Measurements from ENCODE around the gene LRRC51.

DNA sequence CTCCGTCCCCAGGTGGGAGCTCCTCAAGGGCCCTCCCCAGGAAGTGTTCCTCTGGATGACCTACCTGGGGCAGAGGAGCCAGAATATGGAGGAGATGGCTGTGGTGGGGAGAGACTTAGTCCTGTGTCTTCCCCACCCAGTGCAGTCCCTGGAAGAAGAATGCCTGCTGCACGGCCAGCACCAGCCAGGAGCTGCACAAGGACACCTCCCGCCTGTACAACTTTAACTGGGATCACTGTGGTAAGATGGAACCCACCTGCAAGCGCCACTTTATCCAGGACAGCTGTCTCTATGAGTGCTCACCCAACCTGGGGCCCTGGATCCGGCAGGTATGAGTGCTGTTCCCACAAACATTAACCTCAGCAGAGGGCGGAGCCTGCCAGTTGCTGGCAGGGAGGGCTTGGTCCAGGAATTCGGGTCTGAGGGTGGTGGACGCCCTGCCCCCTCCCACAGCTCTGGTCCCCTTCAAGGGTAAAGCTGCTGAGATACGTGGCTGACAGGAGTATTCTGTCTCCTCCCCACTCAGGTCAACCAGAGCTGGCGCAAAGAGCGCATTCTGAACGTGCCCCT, 58.3 kb downstream of the LRRC51 start:
- TF ChIP-seq, protein P1, sequence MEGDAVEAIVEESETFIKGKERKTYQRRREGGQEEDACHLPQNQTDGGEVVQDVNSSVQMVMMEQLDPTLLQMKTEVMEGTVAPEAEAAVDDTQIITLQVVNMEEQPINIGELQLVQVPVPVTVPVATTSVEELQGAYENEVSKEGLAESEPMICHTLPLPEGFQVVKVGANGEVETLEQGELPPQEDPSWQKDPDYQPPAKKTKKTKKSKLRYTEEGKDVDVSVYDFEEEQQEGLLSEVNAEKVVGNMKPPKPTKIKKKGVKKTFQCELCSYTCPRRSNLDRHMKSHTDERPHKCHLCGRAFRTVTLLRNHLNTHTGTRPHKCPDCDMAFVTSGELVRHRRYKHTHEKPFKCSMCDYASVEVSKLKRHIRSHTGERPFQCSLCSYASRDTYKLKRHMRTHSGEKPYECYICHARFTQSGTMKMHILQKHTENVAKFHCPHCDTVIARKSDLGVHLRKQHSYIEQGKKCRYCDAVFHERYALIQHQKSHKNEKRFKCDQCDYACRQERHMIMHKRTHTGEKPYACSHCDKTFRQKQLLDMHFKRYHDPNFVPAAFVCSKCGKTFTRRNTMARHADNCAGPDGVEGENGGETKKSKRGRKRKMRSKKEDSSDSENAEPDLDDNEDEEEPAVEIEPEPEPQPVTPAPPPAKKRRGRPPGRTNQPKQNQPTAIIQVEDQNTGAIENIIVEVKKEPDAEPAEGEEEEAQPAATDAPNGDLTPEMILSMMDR (IDR thresholded peaks at IDR 0.05): no peak
- no peak for TF ChIP-seq EZH2 (IDR thresholded peaks at IDR 0.05; ENCODE audit: borderline replicate concordance, insufficient read depth, low read depth, low read length, poor library complexity, severe bottlenecking)
